AG09309 (cell line): ENCODE results near the gene EYS.
"Not testable (repeated sequence)": the region's sequence is repeated elsewhere in the genome, so short reads cannot be mapped to it uniquely, and the experiment has no call there.

Source experiments
- DNase-seq: peaks from one replicate; pipeline ENCODE4 v3.0.0-alpha.2; 2010; ENCODE audit warnings: low read depth
- H3K4me3 ChIP-seq: 2 replicates; pipeline ENCODE4 v1.5.1; 2011; ENCODE audit warnings: mild to moderate bottlenecking, low read depth, low read length, moderate library complexity; ENCODE audit not compliant: control insufficient read depth
- CTCF ChIP-seq: IDR thresholded peaks from 2 replicates; pipeline ENCODE4 v1.5.1; 2011; ENCODE audit warnings: mild to moderate bottlenecking, low read depth, low read length, inconsistent platforms; ENCODE audit not compliant: insufficient read depth, control insufficient read depth; ENCODE audit errors: missing control alignments

Gene EYS

GRCh38 chr6:63997734-63998133, 1709.3 kb downstream of the EYS start:
- no peak for DNase-seq
- TF ChIP-seq CTCF, result no peak
- H3K4me3 ChIP-seq, result no peak overlapping the region

GRCh38 chr6:63997221-63997620, 1709.8 kb downstream of the EYS start:
- no peak overlapping the region for H3K4me3 ChIP-seq
- no peak for DNase-seq
- TF ChIP-seq CTCF, result no peak

GRCh38 chr6:63985223-63985622, 1721.8 kb downstream of the EYS start:
- H3K4me3 ChIP-seq, result no peak overlapping the region
- no peak for DNase-seq
- TF ChIP-seq CTCF, result no peak

GRCh38 chr6:63975699-63976098, 1731.3 kb downstream of the EYS start:
- DNase-seq, result no peak
- TF ChIP-seq CTCF, result no peak
- no peak overlapping the region for H3K4me3 ChIP-seq

GRCh38 chr6:63968650-63969049, 1738.4 kb downstream of the EYS start:
- no peak for DNase-seq
- H3K4me3 ChIP-seq, result no peak overlapping the region
- no peak for TF ChIP-seq CTCF

- DNase-seq, result no peak
- H3K4me3 ChIP-seq, result no peak overlapping the region
- TF ChIP-seq CTCF, result no peak
Measured at GRCh38 chr6:63964366-63964765, 1742.7 kb downstream of the EYS start.

- DNase-seq, result no peak
- H3K4me3 ChIP-seq, result no peak overlapping the region
- TF ChIP-seq CTCF, result no peak
Measured at GRCh38 chr6:63963769-63964315, 1743.2 kb downstream of the EYS start.

- not testable (repeated sequence) for DNase-seq, H3K4me3 ChIP-seq
Measured at GRCh38 chr6:63953336-63954021, 1753.5 kb downstream of the EYS start.
